Measurements from ENCODE around the gene GGT1.
A peak's percentile ranks its signal among the peaks of the same experiment; 100 is the strongest.
"Not testable (repeated sequence)": the region's sequence is repeated elsewhere in the genome, so short reads cannot be mapped to it uniquely, and the experiment has no call there.

Gene GGT1

DNA sequence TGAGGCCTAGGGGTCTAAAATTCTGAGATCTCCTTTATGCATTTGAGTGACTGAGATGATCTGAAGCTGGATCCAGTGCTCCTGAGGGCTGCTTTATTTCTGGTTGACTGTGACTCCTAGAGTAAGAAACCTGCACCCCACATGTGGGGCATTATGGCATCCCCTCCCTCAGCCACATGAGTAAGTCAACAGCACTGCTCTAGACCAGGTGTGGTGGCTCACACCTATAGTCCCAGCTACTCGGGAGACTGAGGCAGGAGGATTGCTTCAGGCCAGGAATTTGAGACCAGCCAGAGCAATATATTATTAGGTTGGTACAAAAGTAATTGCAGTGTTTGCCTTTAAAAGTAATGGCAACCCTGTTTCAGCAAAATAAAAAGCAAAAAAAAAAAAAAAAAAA is 39.3 kb downstream of the GGT1 start:
- DNase-seq: not testable (repeated sequence)

DNA sequence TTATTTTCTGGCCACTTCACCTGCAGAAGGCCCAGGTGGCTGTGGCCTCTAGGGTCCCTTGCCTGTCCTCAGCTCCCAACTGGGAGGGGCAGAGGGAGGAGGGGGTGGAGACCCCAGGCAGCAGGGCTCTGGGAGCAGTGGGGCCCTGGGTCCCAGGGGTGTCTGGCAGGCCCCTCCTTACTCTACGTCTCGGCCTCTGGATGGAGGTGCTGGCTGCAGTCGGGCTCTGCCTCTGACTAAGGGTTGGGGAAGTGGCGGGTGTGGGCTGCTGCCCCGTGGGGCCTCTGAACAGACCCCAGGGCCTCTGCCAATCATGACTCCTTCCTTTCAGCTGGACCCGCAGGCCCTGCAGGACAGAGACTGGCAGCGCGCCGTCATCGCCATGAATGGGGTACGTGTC is 41.4 kb downstream of the GGT1 start:
- not testable (repeated sequence) for DNase-seq

DNA sequence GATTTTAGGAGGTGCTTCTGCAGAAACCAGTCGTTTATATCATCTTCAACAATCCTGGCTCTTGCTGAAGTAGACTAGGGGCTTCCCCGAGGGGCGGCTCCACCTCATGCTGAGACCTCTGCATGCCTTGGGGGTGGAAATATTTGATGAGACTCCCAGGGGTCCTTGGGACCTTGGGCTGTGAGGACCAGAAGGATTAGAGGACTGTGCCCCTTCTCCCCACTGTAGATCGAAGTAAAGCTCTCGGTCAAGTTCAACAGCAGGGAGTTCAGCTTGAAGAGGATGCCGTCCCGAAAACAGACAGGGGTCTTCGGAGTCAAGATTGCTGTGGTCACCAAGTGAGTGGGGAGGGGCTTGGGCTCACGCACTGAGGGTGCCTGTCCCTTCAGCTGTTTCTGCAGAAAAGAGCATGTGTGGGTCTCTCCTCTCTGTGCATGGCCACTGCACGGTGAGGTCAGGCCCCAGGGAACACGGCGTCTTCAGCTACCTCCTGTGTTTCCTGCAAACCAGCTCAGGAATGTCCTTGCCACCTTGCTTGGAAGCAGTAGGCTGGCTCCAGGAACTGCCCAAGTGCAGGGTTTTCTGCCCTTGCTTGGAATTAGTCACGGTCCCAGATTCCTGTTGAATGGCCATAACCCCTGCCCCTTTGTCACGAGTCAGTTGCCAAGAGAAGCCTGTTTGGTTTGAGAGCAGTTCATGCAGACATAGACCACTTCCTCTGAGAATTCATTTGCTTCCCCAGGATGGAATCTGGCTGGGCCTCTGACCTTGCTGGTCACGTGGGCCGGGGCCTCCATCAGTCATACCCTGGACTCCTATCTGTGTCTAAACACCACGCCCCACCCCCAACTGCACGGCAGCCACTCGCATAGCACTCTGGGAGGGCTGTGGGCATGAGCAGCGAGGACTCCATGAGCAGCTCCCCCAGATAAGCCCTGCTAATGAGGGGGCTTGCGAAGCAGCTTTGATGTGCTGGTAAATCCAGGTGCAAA is 42.7 kb downstream of the GGT1 start:
- not testable (repeated sequence) for DNase-seq

DNA sequence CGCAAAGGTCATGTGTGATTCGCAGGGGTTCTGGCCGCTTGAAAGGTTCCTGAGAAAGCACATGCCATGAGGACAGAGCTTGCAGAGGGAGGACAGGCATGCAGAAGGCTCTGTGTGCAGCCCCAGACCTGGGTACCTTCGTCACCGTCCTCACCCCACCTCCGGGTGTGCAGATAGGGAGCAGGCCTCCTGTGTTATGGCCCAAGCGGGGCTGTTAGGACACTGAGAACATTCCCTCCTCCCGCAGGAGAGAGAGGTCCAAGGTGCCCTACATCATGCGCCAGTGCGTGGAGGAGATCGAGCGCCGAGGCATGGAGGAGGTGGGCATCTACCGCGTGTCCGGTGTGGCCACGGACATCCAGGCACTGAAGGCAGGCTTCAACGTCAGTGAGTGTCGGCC is 43.8 kb downstream of the GGT1 start:
- DNase-seq: not testable (repeated sequence)

DNA sequence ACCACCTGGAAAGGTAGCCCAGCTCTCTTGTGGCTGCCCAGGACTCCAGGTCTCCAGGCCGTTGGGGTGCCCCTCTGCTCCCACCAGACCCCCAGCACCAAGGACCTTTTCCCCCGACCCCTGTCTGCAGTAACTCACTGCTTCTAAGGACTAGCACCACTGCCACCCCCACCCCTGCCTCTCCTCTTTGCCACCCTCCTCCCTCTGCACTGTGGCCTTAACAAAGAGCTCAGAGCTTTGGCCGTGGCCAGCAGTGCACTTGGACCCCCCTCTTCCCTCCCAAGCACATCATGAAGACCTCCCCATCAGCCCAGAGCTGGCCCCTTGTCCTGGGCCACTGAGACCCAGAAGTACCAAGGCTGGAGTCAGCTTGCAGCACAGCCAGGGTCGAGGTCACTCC is 46.4 kb downstream of the GGT1 start:
- DNase-seq: not testable (repeated sequence)

DNA sequence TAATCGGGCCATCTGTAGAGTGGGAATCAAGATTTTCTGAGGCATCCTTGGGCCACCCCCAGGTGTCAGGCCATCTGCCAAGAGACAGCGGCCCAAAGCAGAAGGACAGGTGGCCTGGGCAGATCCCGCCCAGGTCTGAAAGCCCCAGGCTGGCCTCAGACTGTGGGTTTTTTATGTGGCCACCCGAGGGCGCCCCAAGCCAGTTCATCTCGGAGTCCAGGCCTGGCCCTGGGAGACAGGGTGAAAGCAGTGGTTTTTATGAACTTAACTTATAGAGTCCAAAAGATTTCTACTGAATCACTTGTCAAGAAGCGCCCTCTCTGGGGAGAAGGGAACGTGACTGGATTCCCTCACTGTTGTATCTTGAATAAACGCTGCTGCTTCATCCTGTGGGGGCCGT is 47.9 kb downstream of the GGT1 start:
- DNase-seq: peak; percentile 52

DNA sequence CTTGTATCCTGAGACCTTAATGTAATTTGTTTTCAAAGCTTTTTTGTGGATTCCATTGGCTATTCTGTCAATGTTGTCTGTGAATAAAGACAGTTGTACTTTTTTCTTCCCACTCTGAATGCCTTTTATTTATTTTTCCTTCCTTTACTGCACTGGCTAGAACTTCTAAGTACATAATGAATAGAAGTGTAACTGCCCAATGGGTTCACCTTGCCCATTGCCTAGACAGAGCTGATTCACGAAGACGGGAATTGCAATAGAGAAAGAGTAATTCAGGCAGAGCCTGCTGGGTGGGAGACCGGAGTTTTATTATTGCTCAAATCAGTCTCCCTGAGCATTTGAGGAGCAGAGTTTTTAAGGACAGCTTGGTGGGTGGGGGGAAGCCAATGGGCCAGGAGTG is 62.4 kb downstream of the GGT1 start:
- not testable (repeated sequence) for DNase-seq

DNA sequence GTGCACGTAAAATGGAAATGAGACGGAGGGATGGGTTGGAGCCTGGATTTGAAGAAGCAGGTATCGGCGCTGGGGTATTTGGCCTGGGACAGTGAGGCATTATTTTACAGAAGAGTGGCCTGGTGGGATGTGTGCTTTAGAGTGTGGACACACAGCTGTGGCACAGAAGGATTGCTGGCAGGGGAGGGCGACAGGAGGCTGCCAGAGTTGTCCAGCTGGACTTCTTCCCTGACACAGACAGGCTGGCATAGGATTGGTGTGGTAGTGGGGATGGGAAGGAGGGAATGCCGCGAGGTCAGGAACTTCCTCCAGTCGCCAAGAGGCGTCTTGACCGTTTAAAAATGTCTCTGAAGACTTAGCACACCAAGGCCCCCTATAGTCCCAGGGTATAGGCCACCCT is 64.9 kb downstream of the GGT1 start:
- not testable (repeated sequence) for DNase-seq

DNA sequence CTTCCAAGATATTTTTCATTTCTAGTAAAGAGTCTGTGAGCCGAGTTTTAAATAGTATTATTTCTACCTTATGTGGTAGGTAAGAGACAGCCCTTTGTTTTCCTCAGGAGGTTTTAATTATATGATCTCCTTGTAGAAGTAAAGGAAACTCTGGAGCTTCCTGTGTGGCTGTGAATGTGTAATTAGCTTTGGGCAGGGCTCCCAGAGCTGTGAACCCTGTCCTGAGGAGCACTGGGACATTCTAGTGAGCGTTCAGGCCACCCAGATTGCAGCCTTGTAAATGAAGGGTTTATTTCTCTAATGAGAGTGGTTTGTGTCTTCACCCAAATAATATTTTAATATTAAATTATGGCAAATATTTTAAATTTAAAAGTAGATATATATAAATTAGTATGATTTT is 69.5 kb downstream of the GGT1 start:
- not testable (repeated sequence) for DNase-seq
